HG02610 (cell line): ENCODE results near the gene IQCE.
"Not testable (repeated sequence)": the region's sequence is repeated elsewhere in the genome, so short reads cannot be mapped to it uniquely, and the experiment has no call there.

ENCODE experiments used
- ATAC-seq: cut with Tn5 transposase; IDR thresholded peaks from one replicate; pipeline ENCODE4 v1.9.1; 2021; ENCODE audit warnings: mild to moderate bottlenecking, moderate library complexity; ENCODE audit not compliant: unreplicated experiment

IQCE gene

GRCh38 chr7:2551418-2551817 is 7.4 kb upstream of the IQCE start:
- no peak for ATAC-seq

- ATAC-seq, result no peak
Measured at GRCh38 chr7:2553108-2553507, 5.7 kb upstream of the IQCE start.

- ATAC-seq, result no peak
Measured at GRCh38 chr7:2553831-2554581, 4.8 kb upstream of the IQCE start.

- no peak for ATAC-seq
Measured at GRCh38 chr7:2554661-2555111, 4.1 kb upstream of the IQCE start.

GRCh38 chr7:2555121-2556052 is 3.4 kb upstream of the IQCE start, which contains the start of gene BRAT1:
TSS of gene BRAT1 (minus strand) at chr7:2555524. CDS start at chr7:2554431, 1,093 bp downstream.
- ATAC-seq, result peak; percentile 68

- peak; percentile 8 for ATAC-seq
Measured at GRCh38 chr7:2559283-2559950, 638 bp downstream of the IQCE start.

GRCh38 chr7:2563955-2564354 is 5.2 kb downstream of the IQCE start:
- ATAC-seq, result not testable (repeated sequence)

- no peak for ATAC-seq
Measured at GRCh38 chr7:2564970-2565540, 6.3 kb downstream of the IQCE start.

- ATAC-seq, result peak; percentile 35
Measured at GRCh38 chr7:2566348-2566889, 7.6 kb downstream of the IQCE start.

GRCh38 chr7:2566890-2567678 is 8.3 kb downstream of the IQCE start:
- ATAC-seq, result peak; percentile 86

- ATAC-seq, result no peak
Measured at GRCh38 chr7:2567679-2568278, 9.0 kb downstream of the IQCE start.

- ATAC-seq, result no peak
Measured at GRCh38 chr7:2568521-2569223, 9.9 kb downstream of the IQCE start.

GRCh38 chr7:2569421-2569820 is 10.6 kb downstream of the IQCE start:
- no peak for ATAC-seq

GRCh38 chr7:2570021-2570420 is 11.2 kb downstream of the IQCE start:
- no peak for ATAC-seq

GRCh38 chr7:2571409-2571808 is 12.6 kb downstream of the IQCE start:
- ATAC-seq, result no peak

GRCh38 chr7:2572101-2572842 is 13.5 kb downstream of the IQCE start:
- ATAC-seq, result no peak

GRCh38 chr7:2573761-2574160 is 15.0 kb downstream of the IQCE start:
- no peak for ATAC-seq
